KMS-11 (cell line): Measurements from ENCODE around the gene GOLGA6A.

Experiments
- H2AFZ ChIP-seq: fragments of 200-600 bp; sonication (generic); 2 replicates; pipeline ENCODE4 v1.6.1; 2016; ENCODE audit warnings: antibody characterized with exemption, mixed run types, low read depth
- H3K27ac ChIP-seq: fragments of 200-600 bp; sonication (generic); 2 replicates; pipeline ENCODE4 v1.6.1; 2016; ENCODE audit warnings: mild to moderate bottlenecking, mixed run types
- H3K27me3 ChIP-seq: fragments of 200-600 bp; sonication (generic); 2 replicates; pipeline ENCODE4 v1.6.1; 2017; ENCODE audit warnings: mild to moderate bottlenecking, low read depth, mixed run types, moderate library complexity; ENCODE audit not compliant: insufficient read depth
- H3K36me3 ChIP-seq: fragments of 200-600 bp; sonication (generic); 2 replicates; pipeline ENCODE4 v1.6.1; 2017; ENCODE audit warnings: mild to moderate bottlenecking, mixed run types; ENCODE audit not compliant: insufficient read depth
- H3K4me1 ChIP-seq: fragments of 200-600 bp; sonication (generic); 2 replicates; pipeline ENCODE4 v1.6.1; 2016; ENCODE audit warnings: mild to moderate bottlenecking, low read depth, mixed run types; ENCODE audit not compliant: poor library complexity, severe bottlenecking
- H3K4me2 ChIP-seq: fragments of 200-600 bp; sonication (generic); 2 replicates; pipeline ENCODE4 v1.7.0; 2016; ENCODE audit warnings: mild to moderate bottlenecking, mixed run types
- H3K4me3 ChIP-seq: fragments of 200-600 bp; sonication (generic); IDR thresholded peaks from 2 replicates; pipeline ENCODE4 v1.6.1; 2017; ENCODE audit warnings: low read depth, low read length, mixed read lengths; ENCODE audit not compliant: insufficient read depth
- H3K79me2 ChIP-seq: fragments of 200-600 bp; sonication (generic); 2 replicates; pipeline ENCODE4 v1.6.1; 2016; ENCODE audit warnings: low read depth, mixed run types; ENCODE audit not compliant: insufficient read depth
- H3K9ac ChIP-seq: fragments of 200-600 bp; sonication (generic); 2 replicates; pipeline ENCODE4 v1.6.1; 2016; ENCODE audit warnings: mild to moderate bottlenecking, mixed run types
- H4K20me1 ChIP-seq: fragments of 200-600 bp; sonication (generic); 2 replicates; pipeline ENCODE4 v1.6.1; 2016; ENCODE audit warnings: mild to moderate bottlenecking, mixed run types; ENCODE audit not compliant: insufficient read depth
- TF ChIP-seq, protein P1 (sequence below): fragments of 200-600 bp; sonication (generic); conservative IDR thresholded peaks from 2 replicates; pipeline ENCODE4 v1.6.1; 2017; ENCODE audit warnings: low read depth, mild to moderate bottlenecking, antibody characterized with exemption, low read length, moderate library complexity, mixed read lengths

Gene GOLGA6A

DNA sequence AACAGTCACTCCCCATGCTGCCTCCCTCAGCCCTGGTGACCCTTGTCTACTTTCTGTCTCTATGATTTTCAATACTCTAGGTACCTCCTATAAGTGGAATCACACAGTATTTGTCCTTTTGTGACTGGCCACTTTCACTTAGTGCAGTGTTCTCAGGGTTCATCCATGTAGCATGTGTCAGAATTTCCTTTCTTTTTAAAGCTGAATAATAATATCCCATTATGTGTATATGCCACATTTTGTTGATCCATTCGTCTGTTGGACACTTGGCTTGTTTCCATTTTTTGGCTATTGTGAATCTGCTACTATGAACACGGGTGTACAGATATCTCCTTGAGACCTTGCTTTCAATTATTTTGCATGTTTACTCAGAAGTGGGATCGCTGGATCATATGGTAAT is 53.7 kb downstream of the GOLGA6A start:
- no peaks in the 10 kb centered on the region for H3K36me3 ChIP-seq
- no peak overlapping the region for H3K4me2 ChIP-seq
- H3K4me3 ChIP-seq = no peak overlapping the region
- H3K4me1 ChIP-seq = no peaks in the 10 kb centered on the region
- H3K27ac ChIP-seq = no peak overlapping the region
- H3K79me2 ChIP-seq = no peaks in the 10 kb centered on the region
- TF ChIP-seq, protein P1, sequence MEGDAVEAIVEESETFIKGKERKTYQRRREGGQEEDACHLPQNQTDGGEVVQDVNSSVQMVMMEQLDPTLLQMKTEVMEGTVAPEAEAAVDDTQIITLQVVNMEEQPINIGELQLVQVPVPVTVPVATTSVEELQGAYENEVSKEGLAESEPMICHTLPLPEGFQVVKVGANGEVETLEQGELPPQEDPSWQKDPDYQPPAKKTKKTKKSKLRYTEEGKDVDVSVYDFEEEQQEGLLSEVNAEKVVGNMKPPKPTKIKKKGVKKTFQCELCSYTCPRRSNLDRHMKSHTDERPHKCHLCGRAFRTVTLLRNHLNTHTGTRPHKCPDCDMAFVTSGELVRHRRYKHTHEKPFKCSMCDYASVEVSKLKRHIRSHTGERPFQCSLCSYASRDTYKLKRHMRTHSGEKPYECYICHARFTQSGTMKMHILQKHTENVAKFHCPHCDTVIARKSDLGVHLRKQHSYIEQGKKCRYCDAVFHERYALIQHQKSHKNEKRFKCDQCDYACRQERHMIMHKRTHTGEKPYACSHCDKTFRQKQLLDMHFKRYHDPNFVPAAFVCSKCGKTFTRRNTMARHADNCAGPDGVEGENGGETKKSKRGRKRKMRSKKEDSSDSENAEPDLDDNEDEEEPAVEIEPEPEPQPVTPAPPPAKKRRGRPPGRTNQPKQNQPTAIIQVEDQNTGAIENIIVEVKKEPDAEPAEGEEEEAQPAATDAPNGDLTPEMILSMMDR = no peak
- H3K27me3 ChIP-seq = no peaks in the 10 kb centered on the region
- no peak overlapping the region for H2AFZ ChIP-seq
- no peaks in the 10 kb centered on the region for H4K20me1 ChIP-seq
- H3K9ac ChIP-seq = no peak overlapping the region

DNA sequence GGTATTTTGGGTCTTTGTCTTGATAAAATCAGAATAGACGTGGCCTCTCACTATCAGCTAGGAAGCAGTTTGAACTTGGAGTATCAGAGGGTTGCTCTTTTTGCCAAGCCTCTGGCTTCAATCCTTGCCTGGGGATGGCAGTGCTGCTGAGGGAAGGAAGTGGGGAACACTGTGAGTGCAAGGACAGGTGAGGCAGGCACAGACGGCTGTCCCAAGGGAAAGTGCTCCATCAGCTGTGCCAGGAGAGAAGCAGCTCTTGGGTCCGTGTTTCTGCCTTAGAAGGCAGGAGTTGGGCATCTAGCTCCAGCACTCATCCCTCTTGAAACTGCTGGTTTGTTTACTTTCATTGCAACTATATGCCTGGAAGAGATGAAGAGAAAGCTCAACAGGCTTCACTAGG is 54.7 kb downstream of the GOLGA6A start:
- Histone ChIP-seq H3K27me3 (no peaks in the 10 kb centered on the region), H3K4me1 (no peaks in the 10 kb centered on the region), H4K20me1 (no peaks in the 10 kb centered on the region), H3K36me3 (no peaks in the 10 kb centered on the region), H3K4me3 (no peak overlapping the region), H2AFZ (no peak overlapping the region), H3K9ac (no peak overlapping the region), H3K4me2 (no peak overlapping the region), H3K27ac (no peak overlapping the region), H3K79me2 (no peaks in the 10 kb centered on the region)
- TF ChIP-seq, protein P1 = no peak

DNA sequence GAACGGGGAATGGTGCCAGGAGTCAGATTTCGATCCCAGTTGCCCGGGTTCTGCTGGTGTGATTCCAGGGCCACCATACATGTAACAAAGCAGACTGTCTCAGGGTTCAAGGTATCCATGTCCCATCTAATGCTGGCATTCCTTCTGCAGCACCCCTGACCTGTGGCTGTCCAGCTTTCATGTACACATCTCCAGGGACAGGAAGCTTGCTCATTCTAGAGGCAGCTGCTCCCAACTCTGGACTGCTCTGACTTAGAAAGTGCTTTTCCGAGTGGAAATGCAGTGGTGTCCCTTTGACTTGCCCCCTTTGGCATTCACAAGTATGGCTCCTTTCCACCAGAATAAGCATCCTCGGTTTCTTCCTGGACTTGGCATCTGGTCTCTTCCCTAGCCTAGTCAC is 56.9 kb downstream of the GOLGA6A start:
- H3K4me3 ChIP-seq = no peak overlapping the region
- no peak overlapping the region for H3K4me2 ChIP-seq
- no peak overlapping the region for H3K9ac ChIP-seq
- H3K27ac ChIP-seq = no peak overlapping the region
- no peaks in the 10 kb centered on the region for H3K79me2 ChIP-seq
- TF ChIP-seq, protein P1 = no peak
- H3K4me1 ChIP-seq = no peaks in the 10 kb centered on the region
- H4K20me1 ChIP-seq = no peaks in the 10 kb centered on the region
- H3K27me3 ChIP-seq = no peaks in the 10 kb centered on the region
- no peaks in the 10 kb centered on the region for H3K36me3 ChIP-seq
- H2AFZ ChIP-seq = no peak overlapping the region

DNA sequence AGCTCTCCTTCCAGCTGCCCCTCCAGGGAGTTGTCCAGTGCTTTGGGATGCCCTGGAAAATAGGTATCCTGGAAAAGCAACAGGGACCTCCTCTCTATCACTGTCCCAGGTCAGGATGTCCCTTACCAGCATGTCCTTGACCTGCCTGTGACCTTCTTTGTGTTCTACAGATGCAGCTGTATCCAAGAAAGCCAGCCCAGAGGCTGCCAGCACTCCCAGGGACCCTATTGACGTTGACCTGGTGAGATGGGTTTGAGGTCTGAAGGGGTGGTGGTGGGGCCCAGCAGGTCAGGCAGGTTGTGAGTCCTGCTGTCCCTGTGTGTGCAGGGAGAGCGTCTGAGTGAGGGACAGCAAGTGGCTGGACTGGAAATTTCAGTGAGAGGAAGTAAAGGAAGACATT is 57.7 kb downstream of the GOLGA6A start:
- Histone ChIP-seq H3K4me3 (no peak overlapping the region), H2AFZ (no peak overlapping the region), H3K4me1 (no peaks in the 10 kb centered on the region), H3K9ac (no peak overlapping the region), H3K27ac (no peak overlapping the region), H3K36me3 (no peaks in the 10 kb centered on the region), H3K4me2 (no peak overlapping the region), H3K79me2 (no peaks in the 10 kb centered on the region), H3K27me3 (no peaks in the 10 kb centered on the region), H4K20me1 (no peaks in the 10 kb centered on the region)
- TF ChIP-seq, protein P1 = no peak
